Right atrium auricular region (tissue), 2 donors: Measurements from ENCODE around the gene GNG8. TPM values are rescaled to one million over a fixed set of nuclear protein-coding genes. Genes with fewer than 3 reads are reported as not detected.

Experiments used
- DNase-seq: peaks from one replicate; pipeline ENCODE4 v3.0.0-alpha.2; 2019; ENCODE audit warnings: low spot score
- H3K27ac ChIP-seq, 2 donors: fragments of 200-600 bp; sonication (generic); 1 replicate in 1 of 2; 2 replicates in 1 of 2; pipeline ENCODE4 v1.5.1; 2016 to 2019
- H3K27me3 ChIP-seq, 2 donors: fragments of 200-600 bp; sonication (generic); one replicate each; pipeline versions ENCODE4 v1.5.1 to v1.6.0; 2017 to 2019
- H3K36me3 ChIP-seq: fragments of 200-600 bp; sonication (generic); one replicate; pipeline ENCODE4 v1.5.1; 2016
- H3K4me1 ChIP-seq, 2 donors: fragments of 200-600 bp; sonication (generic); one replicate each; pipeline versions ENCODE4 v1.5.1 to v1.6.0; 2017 to 2019
- H3K4me3 ChIP-seq, 2 donors: fragments of 200-600 bp; sonication (generic); 1 replicate in 1 of 2; 2 replicates in 1 of 2; pipeline ENCODE4 v1.5.1; 2017 to 2019; ENCODE audit warnings: mild to moderate bottlenecking in 1 of 2, moderate library complexity in 1 of 2
- H3K9me3 ChIP-seq, 2 donors: fragments of 200-600 bp; sonication (generic); one replicate each; pipeline ENCODE4 v1.5.1; 2019
- CTCF ChIP-seq, 2 donors: fragments of 200-600 bp; sonication (generic); IDR thresholded peaks; one replicate each; pipeline ENCODE4 v1.5.1; 2019; ENCODE audit warnings: antibody characterized with exemption in 2 of 2
- total RNA-seq, 2 donors: library from RNA; depleted of rRNA; stranded (reverse); fragments of >200 nt; gene quantifications; one replicate each; pipeline ENCODE4 v1.1.0, GENCODE V29; 2016

The GNG8 gene
- total RNA-seq, 2 donors from 2014 or later: not detected

GRCh38 chr19:46660008-46660517 lies 24.1 kb upstream of the GNG8 start:
- Histone ChIP-seq H3K27me3 (no peaks in the 10 kb centered on the region), H3K4me3 (peak overlapping the region; percentile 67 to 84), H3K36me3 (no peaks in the 10 kb centered on the region), H3K27ac (peak overlapping the region; percentile 86 to 88), H3K9me3 (no peaks in the 10 kb centered on the region), H3K4me1 (peaks cover 0 to 36% of the 10 kb centered on the region in 2 donors)
- no peak for TF ChIP-seq CTCF (IDR thresholded peaks at IDR 0.05)
- DNase-seq: no peak

GRCh38 chr19:46659151-46660007 lies 23.4 kb upstream of the GNG8 start:
- Histone ChIP-seq H3K4me3 (peak overlapping the region; percentile 67 to 84), H3K9me3 (no peaks in the 10 kb centered on the region), H3K27me3 (no peaks in the 10 kb centered on the region), H3K36me3 (no peaks in the 10 kb centered on the region), H3K4me1 (peaks cover 0 to 43% of the 10 kb centered on the region in 2 donors), H3K27ac (peak overlapping the region; percentile 86 to 88)
- no peak for DNase-seq
- TF ChIP-seq CTCF (IDR thresholded peaks at IDR 0.05): no peak

- DNase-seq: no peak
- H3K9me3 ChIP-seq: no peaks in the 10 kb centered on the region
- H3K4me1 ChIP-seq: peaks cover 0 to 35% of the 10 kb centered on the region in 2 donors
- no peak for TF ChIP-seq CTCF (IDR thresholded peaks at IDR 0.05)
- no peak overlapping the region for H3K27ac ChIP-seq
- H3K27me3 ChIP-seq: no peaks in the 10 kb centered on the region
- H3K36me3 ChIP-seq: no peaks in the 10 kb centered on the region
- H3K4me3 ChIP-seq: no peak overlapping the region
These were observed 20.5 kb upstream of the GNG8 start for GRCh38 chr19:46656541-46656940.

GRCh38 chr19:46654621-46655152 lies 18.7 kb upstream of the GNG8 start:
- no peaks in the 10 kb centered on the region for H3K36me3 ChIP-seq
- no peak for TF ChIP-seq CTCF (IDR thresholded peaks at IDR 0.05)
- H3K27me3 ChIP-seq: no peaks in the 10 kb centered on the region
- peaks cover 0 to 22% of the 10 kb centered on the region in 2 donors for H3K4me1 ChIP-seq
- H3K27ac ChIP-seq: peak overlapping the region; percentile 46 to 65
- DNase-seq: no peak
- no peaks in the 10 kb centered on the region for H3K9me3 ChIP-seq
- H3K4me3 ChIP-seq: no peak overlapping the region

GRCh38 chr19:46650445-46650844 lies 14.4 kb upstream of the GNG8 start:
- Histone ChIP-seq H3K27ac (no peak overlapping the region), H3K9me3 (no peaks in the 10 kb centered on the region), H3K4me3 (no peak overlapping the region), H3K4me1 (peaks cover 0 to 10% of the 10 kb centered on the region in 2 donors), H3K27me3 (no peaks in the 10 kb centered on the region), H3K36me3 (no peaks in the 10 kb centered on the region)
- no peak for DNase-seq
- no peak for TF ChIP-seq CTCF (IDR thresholded peaks at IDR 0.05)
